IPS-18a (cell line): ENCODE data around the gene OPRD1.
"Not testable (repeated sequence)": the region's sequence is repeated elsewhere in the genome, so short reads cannot be mapped to it uniquely, and the experiment has no call there.

Source experiments
- H3K27ac ChIP-seq: one replicate; pipeline ENCODE4 v1.5.1; 2013; ENCODE audit warnings: low read length
- H3K27me3 ChIP-seq: one replicate; pipeline ENCODE4 v1.6.1; 2013; ENCODE audit warnings: mild to moderate bottlenecking, low read length; ENCODE audit not compliant: control insufficient read depth, insufficient read depth
- H3K36me3 ChIP-seq: one replicate; pipeline ENCODE4 v1.6.1; 2013; ENCODE audit warnings: low read depth, low read length; ENCODE audit not compliant: control insufficient read depth
- H3K4me1 ChIP-seq: one replicate; pipeline ENCODE4 v1.6.1; 2013; ENCODE audit warnings: low read depth, low read length; ENCODE audit not compliant: control insufficient read depth
- H3K4me3 ChIP-seq: one replicate; pipeline ENCODE4 v1.5.1; 2013; ENCODE audit warnings: low read length
- H3K9ac ChIP-seq: one replicate; pipeline ENCODE4 v1.6.1; 2013; ENCODE audit warnings: mild to moderate bottlenecking, low read length, moderate library complexity
- H3K9me3 ChIP-seq: one replicate; pipeline ENCODE4 v1.6.1; 2013; ENCODE audit warnings: low read depth, low read length; ENCODE audit not compliant: control insufficient read depth

Gene OPRD1

DNA sequence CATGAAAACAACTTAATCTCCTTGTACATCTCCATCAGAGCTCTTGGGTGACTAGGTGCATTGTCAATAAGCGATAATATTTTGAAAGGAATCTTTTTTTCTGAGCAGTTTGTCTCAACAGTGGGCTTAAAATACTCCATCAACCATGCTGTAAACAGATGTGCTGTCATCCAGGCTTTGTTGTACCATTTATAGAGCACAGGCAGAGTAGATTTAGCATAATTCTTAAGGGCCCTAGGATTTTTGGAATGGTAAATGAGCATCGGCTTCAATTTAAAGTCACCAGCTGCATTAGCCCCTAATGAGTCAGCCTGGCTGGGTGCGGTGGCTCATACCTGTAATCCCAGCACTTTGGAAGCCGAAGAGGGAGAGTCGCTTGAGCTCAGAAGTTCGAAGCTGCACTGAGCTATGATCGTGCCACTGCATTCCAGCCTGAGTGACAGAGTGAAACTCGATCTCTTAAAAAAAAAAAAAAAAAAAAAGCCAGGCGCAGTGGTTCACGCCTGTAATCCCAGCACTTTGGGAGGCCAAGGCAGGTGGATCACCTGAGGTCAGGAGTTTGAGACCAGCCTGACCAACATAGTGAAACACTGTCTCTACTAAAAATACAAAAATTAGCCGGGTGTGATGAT lies 16.4 kb downstream of the OPRD1 start:
- H3K36me3 ChIP-seq, H3K4me3 ChIP-seq, H3K27ac ChIP-seq, H3K9ac ChIP-seq, H3K9me3 ChIP-seq, H3K27me3 ChIP-seq, H3K4me1 ChIP-seq: not testable (repeated sequence)

DNA sequence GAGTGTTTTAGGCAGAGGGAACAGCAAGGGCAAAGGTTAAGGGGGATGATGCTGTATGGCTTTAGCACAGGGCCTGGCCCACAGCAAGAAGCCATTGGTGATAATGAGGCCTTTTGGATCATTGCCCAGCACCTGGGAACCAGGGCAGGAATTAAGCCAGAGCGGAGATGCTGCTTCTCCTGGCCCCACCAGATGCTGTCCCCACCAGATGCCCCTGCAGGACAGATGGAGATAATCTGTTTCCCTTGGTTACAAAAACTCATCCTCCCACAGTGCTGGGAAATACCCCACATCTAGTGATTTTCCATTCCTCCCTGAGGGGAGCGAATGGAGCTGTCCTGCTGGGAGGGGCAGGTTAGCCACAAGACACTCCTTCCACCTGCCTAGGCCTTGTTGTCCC lies 18.8 kb downstream of the OPRD1 start:
- Histone ChIP-seq H3K9ac (no peak overlapping the region), H3K36me3 (no peaks in the 10 kb centered on the region), H3K4me1 (peaks cover 3% of the 10 kb centered on the region), H3K27me3 (no peaks in the 10 kb centered on the region), H3K27ac (no peak overlapping the region), H3K9me3 (no peaks in the 10 kb centered on the region), H3K4me3 (no peak overlapping the region)

DNA sequence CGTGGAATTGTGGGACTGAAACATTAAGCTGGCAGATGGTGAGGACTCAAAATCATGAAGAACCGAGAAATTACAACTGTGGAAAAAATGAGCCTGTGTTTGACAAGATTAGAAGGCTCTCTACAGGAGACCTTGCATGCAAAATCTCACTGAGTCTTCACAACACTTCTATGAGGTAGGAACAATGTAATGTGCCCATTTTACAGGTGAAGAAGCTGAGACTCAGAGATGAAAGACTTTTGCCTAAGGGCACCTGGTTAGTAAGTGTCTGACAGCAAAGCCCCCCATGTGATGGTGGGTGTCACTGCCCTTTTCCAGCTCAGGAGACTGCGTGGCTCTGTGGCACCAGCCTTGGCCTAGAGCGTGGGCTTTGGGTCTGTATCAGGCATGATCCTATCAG lies 21.0 kb downstream of the OPRD1 start:
- Histone ChIP-seq H3K9ac (no peak overlapping the region), H3K4me3 (no peak overlapping the region), H3K36me3 (no peaks in the 10 kb centered on the region), H3K27ac (no peak overlapping the region), H3K9me3 (no peaks in the 10 kb centered on the region), H3K4me1 (peaks cover 3% of the 10 kb centered on the region), H3K27me3 (no peaks in the 10 kb centered on the region)

DNA sequence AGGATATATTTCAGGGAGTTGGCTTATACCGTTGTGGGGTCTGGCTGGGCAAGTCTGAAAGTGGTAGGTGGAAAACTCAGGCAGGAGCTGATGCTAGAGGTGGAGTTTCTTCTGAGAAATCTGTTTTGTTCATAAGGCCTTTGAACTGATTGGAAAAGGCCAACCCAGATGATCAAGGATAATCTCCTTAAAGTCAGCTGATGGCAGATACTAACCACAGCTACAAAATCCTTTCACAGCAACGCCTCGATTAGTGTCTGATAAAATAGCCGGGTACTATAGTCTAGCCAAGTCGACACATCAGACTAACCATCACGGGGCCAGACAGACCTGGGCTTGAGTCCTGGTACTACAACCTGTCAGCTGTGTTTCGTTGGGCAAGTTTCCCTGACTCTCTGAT lies 21.4 kb downstream of the OPRD1 start:
- Histone ChIP-seq H3K27ac (no peak overlapping the region), H3K9ac (no peak overlapping the region), H3K9me3 (no peaks in the 10 kb centered on the region), H3K36me3 (no peaks in the 10 kb centered on the region), H3K4me3 (no peak overlapping the region), H3K27me3 (no peaks in the 10 kb centered on the region), H3K4me1 (no peaks in the 10 kb centered on the region)

DNA sequence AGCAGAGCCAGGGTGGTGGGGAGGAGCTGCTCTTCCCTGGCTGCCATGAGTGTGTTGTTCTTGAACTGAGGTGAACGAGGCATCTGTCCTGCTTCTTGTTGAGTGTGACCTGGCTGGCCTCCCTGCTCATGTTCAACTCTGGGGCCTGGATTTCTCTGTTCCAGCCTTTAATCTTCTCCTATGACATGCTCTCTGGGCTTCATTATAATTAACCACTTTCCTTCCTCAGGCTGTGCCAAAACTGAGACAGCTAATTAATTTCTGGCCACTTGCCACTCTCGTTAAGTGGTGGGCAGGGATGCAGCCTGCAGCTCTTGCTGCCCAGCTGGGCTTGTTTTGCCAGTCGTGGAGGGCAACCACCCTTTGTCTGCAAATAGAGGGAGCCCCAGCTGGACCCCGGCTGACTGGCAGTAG lies 23.3 kb downstream of the OPRD1 start:
- no peaks in the 10 kb centered on the region for H3K27me3 ChIP-seq
- H3K4me3 ChIP-seq = no peak overlapping the region
- H3K9ac ChIP-seq = no peak overlapping the region
- H3K36me3 ChIP-seq = no peaks in the 10 kb centered on the region
- H3K27ac ChIP-seq = no peak overlapping the region
- no peaks in the 10 kb centered on the region for H3K4me1 ChIP-seq
- no peaks in the 10 kb centered on the region for H3K9me3 ChIP-seq

DNA sequence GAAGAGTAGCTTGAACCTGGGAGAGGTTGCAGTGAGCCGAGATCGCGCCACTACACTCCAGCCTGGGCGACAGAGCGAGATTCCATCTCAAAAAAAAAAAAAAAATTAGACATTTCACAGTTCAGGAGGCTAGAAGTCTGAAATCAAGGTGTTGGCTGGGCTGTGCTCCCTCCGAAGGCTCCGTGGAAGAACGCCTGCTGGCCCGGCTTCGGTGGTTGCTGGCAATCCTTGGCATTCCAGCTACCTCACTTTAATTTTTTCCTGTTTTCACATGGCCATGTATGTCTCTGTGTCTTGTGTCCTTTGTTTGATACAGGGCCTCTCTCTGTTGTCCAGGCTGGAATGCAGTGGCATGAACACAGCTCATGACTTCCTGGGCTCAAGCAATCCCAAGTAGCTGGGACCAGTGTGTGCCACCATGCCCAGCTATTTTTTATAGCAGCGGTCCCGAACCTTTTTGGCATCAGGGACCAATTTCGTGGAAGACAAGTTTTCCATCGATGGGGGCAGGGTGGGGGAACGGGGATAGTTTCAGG lies 24.5 kb downstream of the OPRD1 start:
- H3K27ac ChIP-seq = no peak overlapping the region
- H3K36me3 ChIP-seq = no peaks in the 10 kb centered on the region
- no peak overlapping the region for H3K4me3 ChIP-seq
- H3K9me3 ChIP-seq = no peaks in the 10 kb centered on the region
- H3K27me3 ChIP-seq = no peaks in the 10 kb centered on the region
- no peaks in the 10 kb centered on the region for H3K4me1 ChIP-seq
- H3K9ac ChIP-seq = no peak overlapping the region

DNA sequence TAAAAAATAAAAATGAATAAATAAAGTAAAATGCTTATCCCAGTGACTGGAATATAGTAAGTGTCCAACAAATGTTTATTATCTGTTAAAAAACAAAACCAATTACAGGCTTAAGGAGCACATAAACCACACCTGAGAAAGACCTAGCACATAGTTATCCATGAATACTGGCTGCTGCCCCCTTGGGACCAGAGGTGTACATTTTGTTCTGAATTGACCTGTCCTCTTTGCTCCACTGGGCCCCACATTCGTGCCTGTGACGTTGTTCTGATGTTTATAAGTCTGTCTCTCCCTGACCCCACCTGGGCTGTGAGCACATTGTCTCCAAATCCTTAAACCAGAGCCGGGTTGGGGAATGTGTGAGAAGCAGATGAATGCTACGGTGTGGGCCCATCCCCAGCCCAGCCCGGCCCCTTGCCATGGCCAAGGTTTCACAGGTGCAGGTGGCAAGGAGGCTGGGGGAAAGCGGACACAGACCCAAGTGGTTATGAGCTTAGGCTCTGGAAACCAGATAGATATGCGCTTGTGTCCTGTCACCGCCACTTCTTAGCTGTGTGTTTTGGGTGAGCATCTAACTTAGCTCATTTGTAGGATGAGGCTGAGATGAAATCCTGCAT lies 29.1 kb downstream of the OPRD1 start:
- H3K36me3 ChIP-seq = no peaks in the 10 kb centered on the region
- no peak overlapping the region for H3K9ac ChIP-seq
- H3K4me3 ChIP-seq = no peak overlapping the region
- H3K9me3 ChIP-seq = no peaks in the 10 kb centered on the region
- no peaks in the 10 kb centered on the region for H3K4me1 ChIP-seq
- H3K27me3 ChIP-seq = no peaks in the 10 kb centered on the region
- H3K27ac ChIP-seq = no peak overlapping the region

DNA sequence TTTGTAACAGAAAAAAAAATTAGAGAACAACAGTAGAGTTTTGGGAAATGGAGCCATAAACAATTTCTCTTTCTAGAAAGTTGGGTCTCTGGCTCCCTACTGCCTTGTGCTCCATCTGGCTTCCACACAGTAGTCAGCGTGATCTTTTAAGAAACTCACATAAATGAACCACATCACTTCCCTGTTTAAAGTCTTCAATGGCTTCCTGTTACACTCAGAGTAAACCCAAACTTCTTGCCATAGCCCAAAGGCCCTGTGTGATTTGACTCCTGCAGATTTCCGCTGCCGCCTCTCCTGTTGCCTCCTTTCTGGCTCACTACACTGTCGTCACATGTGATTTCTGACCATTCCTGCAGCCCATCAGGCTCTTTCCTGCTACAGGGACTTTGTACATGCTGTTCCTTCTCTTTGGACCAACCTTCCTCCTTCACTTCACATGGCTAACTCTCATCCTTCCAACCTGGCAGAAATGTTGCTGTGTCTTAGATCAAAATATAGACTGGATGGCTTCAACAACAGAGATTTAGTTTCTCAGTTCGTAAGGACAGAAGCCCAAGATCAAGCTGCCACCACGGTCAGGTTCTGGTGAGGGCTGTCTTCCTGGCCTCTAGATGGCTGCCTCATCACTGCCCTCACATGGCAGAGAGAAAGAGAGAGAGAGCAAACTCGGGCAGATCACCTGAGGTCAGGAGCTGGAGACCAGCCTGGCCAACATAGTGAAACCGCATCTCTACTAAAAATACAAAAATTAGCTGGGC lies 34.0 kb downstream of the OPRD1 start:
- Histone ChIP-seq H3K27me3 (no peaks in the 10 kb centered on the region), H3K27ac (no peak overlapping the region), H3K4me3 (no peak overlapping the region), H3K9me3 (no peaks in the 10 kb centered on the region), H3K9ac (no peak overlapping the region), H3K36me3 (no peaks in the 10 kb centered on the region), H3K4me1 (no peaks in the 10 kb centered on the region)

DNA sequence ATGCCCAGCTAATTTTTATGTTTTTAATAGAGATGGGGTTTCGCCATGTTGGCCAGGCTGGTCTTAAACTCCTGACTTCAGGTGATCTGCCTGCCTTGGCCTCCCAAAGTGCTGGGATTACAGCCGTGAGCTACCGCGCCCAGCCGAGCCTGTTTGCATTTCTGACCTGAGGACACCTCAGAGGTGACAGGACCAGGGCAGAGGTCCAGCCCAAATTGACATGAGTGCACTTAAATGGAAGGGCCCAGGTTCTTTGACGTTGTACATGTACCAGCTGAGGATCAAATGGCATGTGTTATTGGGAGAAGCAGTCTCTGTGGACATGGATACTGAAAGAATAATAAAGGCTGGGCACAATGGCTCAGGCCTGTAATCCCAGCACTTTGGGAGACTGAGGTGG lies 35.2 kb downstream of the OPRD1 start:
- H3K27me3 ChIP-seq, H3K27ac ChIP-seq, H3K9me3 ChIP-seq, H3K4me1 ChIP-seq, H3K36me3 ChIP-seq, H3K4me3 ChIP-seq, H3K9ac ChIP-seq: not testable (repeated sequence)

DNA sequence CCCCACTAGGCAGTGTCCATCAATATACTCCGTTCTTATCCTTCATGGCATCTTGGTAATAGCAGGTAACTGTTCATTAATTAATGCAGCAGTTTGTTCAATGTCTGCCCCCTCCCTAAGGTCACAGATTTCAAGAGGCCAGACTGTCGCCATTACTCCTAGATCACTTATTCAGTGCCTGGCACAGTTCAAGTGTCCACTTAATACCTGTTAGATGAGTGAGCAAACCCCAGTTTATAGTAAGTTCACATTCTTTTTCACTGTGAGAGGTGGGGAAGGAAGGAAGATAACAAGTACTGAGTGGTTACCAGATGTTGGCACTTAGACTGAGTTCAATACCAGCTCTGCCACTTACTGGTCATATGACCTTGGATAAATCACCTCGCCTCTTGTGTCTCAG lies 36.4 kb downstream of the OPRD1 start:
- Histone ChIP-seq H3K9me3 (no peaks in the 10 kb centered on the region), H3K27ac (no peak overlapping the region), H3K27me3 (no peaks in the 10 kb centered on the region), H3K36me3 (no peaks in the 10 kb centered on the region), H3K4me1 (no peaks in the 10 kb centered on the region), H3K4me3 (no peak overlapping the region), H3K9ac (no peak overlapping the region)

DNA sequence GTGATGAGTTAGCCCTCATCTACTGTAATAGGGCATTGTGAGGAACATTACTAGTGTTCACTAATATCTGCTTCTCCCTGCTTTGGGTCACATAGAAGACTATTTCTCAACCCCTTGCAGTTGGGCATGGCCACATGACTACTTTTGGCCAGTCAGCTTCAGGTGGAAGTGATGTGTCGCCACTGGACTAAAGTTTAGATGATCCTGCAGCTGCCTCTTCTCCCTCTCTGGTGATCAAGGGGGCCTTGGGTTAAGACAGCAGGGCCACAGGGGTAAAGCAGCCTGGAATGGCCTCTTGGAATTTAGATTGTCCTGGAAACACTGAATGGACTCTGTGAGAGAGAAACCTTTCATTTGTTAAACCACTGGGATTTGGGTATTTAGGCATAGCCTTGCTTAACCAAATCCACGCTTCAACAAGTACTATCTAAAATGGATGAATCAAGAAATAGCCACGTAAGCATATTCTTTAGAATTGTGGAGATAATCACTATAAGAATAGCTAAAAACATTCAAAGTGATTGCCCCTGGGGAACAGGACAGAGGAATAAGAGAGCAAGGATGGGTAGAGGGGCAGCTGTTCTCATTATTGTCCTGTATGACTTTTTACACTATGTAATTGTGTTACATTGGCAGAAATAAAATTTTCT lies 41.2 kb downstream of the OPRD1 start:
- Histone ChIP-seq H3K4me1 (no peaks in the 10 kb centered on the region), H3K27ac (no peak overlapping the region), H3K27me3 (no peaks in the 10 kb centered on the region), H3K36me3 (no peaks in the 10 kb centered on the region), H3K9me3 (no peaks in the 10 kb centered on the region), H3K9ac (no peak overlapping the region), H3K4me3 (no peak overlapping the region)
